ENCODE data around the gene HSD11B1L.

- TF ChIP-seq CTCF (IDR thresholded peaks at IDR 0.05; ENCODE audit: insufficient read depth, low read length, poor library complexity, severe bottlenecking), result no peak
- TF ChIP-seq EZH2phosphoT487 (conservative IDR thresholded peaks at IDR 0.05; ENCODE audit: low read length), result no peak
Measured at GRCh38 chr19:5680437-5681368, at the start of gene HSD11B1L, which contains the start of gene MICOS13.
